CD1c-positive myeloid dendritic cell (primary cell): ENCODE measurements around the gene VASH2.

Experiments used
- DNase-seq: peaks from one replicate; pipeline ENCODE4 v3.0.0-alpha.2; 2016; ENCODE audit errors: extremely low spot score

Gene VASH2

GRCh38 chr1:213035573-213035972 is 85.2 kb downstream of the VASH2 start:
- no peak for DNase-seq
